ENCODE data around the gene DUSP8.

DNA sequence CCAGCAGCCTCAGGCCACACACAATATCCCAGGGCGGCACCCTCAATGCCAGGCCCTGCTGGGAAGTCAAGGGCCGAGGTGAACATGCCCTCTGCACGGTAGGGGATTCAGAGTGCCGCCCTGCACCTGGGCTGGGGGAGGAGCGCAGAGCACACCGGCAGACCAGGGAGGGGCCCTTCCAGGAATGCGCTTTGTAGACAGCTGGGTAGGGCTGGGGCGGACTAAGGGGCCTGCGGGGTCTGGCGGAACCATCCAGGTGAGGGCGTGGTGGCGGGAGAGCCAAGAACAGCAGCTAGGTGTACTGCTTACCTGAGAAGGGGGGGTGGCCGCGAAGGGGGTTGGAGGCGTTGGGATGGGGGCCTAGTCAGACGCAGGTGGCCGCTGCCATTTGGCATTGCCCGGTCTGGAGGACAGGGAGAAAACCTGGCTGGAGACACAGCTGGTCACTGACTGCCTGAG lies 26.0 kb downstream of the DUSP8 start:
- TF ChIP-seq, protein P1, sequence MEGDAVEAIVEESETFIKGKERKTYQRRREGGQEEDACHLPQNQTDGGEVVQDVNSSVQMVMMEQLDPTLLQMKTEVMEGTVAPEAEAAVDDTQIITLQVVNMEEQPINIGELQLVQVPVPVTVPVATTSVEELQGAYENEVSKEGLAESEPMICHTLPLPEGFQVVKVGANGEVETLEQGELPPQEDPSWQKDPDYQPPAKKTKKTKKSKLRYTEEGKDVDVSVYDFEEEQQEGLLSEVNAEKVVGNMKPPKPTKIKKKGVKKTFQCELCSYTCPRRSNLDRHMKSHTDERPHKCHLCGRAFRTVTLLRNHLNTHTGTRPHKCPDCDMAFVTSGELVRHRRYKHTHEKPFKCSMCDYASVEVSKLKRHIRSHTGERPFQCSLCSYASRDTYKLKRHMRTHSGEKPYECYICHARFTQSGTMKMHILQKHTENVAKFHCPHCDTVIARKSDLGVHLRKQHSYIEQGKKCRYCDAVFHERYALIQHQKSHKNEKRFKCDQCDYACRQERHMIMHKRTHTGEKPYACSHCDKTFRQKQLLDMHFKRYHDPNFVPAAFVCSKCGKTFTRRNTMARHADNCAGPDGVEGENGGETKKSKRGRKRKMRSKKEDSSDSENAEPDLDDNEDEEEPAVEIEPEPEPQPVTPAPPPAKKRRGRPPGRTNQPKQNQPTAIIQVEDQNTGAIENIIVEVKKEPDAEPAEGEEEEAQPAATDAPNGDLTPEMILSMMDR (IDR thresholded peaks at IDR 0.05; ENCODE audit: low read depth, low read length) = no peak
- TF ChIP-seq EZH2phosphoT487 (IDR thresholded peaks at IDR 0.05; ENCODE audit: low read depth) = no peak

Data from OCI-LY3 (cell line).